ENCODE measurements around the gene MBP.

Gene MBP

GRCh38 chr18:77114415-77115191, 18.0 kb downstream of the MBP start:
- DNase-seq (ENCODE audit: low read depth), result peak; percentile 96

DNA sequence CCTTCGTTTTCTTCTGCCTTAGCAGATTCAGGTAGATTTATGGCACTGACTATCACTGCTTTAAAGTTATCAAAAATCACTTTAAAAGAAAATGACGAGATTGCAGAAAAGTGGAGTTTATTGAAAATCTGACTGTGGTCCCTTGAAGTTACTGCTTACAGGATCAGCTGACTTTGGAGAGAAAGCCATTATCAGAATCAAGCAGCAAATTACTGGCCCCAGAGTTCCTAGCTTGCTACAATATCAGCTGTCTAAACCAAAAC, 18.5 kb downstream of the MBP start:
- DNase-seq (ENCODE audit: low read depth), result no peak

GRCh38 chr18:77113361-77114151, 19.0 kb downstream of the MBP start:
- no peak for DNase-seq (ENCODE audit: low read depth)

GRCh38 chr18:77112747-77113092, 19.9 kb downstream of the MBP start:
- no peak for DNase-seq (ENCODE audit: low read depth)

- DNase-seq (ENCODE audit: low read depth), result no peak
These were observed 20.4 kb downstream of the MBP start for GRCh38 chr18:77111951-77112746.

GRCh38 chr18:77111449-77111848, 21.1 kb downstream of the MBP start:
- no peak for DNase-seq (ENCODE audit: low read depth)

DNA sequence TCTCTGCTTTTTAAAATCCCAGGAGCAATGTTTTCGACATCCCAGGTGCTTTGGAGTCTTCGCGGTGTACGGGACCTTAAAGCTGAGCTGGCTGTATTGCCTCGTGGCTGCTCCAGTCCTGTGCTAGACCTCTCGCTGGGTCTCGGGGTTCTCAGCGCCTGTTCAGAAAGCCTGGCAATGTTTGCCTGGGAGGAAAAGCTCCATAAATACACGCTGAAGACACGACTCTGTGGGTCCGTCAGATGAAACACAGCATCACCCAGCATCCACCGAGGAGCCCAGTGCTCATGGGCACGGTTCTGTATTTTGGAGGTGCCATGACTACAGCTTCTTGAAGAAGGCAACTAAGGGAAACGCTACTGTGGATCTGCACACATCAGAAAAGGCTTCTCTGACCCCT, 21.6 kb downstream of the MBP start:
- DNase-seq (ENCODE audit: low read depth), result no peak

DNA sequence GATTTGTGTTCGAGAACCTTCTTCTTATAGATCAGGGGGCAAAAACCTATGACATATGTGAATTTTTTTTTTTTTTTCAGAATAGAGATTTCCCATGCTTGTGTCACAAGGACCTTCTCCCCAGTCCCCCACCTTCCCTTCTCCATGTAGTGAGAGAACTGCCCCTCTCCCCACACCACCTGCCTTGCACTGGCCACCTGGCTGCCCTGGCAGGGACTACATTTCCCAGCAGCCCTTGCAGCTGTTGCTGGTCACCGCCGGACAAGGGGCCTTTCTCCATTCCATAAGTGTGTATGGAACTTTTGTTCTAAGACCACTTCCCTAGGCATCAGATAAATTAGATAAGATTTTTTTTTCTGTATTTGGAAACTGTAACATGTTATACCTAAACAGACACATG, 22.2 kb downstream of the MBP start:
- DNase-seq (ENCODE audit: low read depth), result no peak

- no peak for DNase-seq (ENCODE audit: low read depth)
These were observed 22.9 kb downstream of the MBP start for GRCh38 chr18:77109648-77110019.

DNA sequence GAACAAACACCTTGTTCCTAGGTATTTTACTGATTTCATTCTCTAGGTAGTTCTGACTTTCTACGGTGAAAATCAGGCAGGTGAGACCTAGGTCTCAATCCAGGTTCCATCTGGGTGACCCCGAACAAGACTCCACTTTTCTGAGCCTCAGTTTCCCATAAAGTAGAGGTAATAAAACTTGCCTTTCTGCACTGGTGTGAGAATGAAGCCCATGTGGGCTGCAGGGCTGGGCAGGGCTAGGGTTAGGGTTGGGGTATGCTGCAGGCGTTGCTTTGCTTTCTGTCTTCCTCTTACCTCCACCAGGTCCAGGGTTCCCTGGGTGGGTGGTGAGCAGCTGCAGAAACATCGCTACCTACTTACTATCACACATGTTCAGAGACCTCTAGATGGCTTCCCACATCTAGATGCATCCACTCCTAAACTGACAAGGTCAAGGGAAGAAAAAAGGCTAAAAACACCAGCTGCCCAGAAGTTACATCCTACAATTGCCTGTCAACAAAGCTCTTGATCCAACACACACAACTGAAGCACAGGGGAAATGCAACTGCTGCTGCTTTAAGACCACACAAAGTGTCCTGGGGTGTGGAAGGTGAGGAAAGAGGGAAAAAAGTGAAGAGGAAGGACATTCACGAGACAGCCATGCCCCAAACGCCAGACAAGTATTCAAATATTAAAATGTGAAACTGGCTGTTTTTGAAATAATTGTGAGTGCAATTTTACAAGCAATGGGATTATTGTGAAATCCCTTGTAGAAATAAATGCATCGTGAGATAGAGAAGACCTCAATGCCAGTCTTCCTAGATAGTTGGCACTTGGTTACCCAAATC, 23.5 kb downstream of the MBP start:
- DNase-seq (ENCODE audit: low read depth), result no peak

DNA sequence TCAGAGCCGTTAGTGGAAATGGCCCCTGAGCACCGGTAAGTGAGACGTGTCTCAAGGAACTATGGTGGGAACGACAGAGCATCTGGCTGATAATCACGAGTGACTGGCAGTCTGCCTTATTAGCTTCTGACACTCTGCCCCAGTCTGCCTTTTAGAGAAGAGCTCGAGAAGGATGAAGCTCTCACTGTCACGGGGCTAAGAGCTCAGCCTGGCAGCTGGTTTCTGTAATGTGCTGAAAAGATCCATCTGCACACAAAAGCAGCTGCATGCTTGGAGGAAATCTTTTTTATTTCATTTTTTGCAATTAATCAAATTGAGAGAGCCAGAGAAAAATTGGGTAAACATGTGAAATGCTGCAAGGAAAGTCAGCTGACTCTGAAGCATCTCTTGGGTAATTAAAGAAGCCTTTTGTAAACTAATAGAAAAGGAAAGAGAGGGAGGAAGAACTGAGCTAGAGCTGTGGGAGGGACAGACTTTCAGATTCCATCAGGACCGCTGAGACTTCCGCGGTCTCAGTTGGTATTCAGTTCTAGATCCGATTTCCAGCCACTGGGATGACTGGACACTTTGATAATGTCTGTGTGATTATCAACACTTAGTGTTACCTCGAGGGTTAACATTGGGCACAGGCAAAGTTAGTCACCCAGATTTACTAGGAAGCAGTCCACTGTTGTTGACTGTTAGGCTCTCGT, 24.4 kb downstream of the MBP start:
- DNase-seq (ENCODE audit: low read depth), result peak; percentile 88

GRCh38 chr18:77107292-77107691, 25.3 kb downstream of the MBP start:
- DNase-seq (ENCODE audit: low read depth), result no peak

DNA sequence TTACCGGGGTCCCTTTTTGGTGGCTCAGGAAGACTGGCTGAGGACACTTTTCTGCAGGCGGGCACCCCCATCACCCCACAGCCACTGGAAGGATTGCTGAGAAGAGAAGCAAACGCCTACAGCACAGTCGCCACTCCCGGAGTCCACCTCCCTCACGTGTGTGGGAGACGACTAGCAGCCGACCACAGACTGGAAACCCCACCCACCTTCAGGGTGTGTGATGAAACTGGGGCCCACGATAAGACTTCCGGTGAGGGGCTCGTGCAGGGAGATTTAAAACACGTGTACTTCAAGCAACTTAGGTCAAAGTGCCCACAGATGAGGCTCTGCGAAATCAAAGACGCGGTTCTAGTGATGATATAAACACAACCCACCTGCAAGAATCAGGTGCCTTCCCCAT, 26.3 kb downstream of the MBP start:
- no peak for DNase-seq (ENCODE audit: low read depth)

- no peak for DNase-seq (ENCODE audit: low read depth)
These were observed 26.9 kb downstream of the MBP start for GRCh38 chr18:77105680-77106079.

- DNase-seq (ENCODE audit: low read depth), result no peak
These were observed 27.6 kb downstream of the MBP start for GRCh38 chr18:77105028-77105427.

- DNase-seq (ENCODE audit: low read depth), result no peak
These were observed 28.5 kb downstream of the MBP start for GRCh38 chr18:77103991-77104531.

DNA sequence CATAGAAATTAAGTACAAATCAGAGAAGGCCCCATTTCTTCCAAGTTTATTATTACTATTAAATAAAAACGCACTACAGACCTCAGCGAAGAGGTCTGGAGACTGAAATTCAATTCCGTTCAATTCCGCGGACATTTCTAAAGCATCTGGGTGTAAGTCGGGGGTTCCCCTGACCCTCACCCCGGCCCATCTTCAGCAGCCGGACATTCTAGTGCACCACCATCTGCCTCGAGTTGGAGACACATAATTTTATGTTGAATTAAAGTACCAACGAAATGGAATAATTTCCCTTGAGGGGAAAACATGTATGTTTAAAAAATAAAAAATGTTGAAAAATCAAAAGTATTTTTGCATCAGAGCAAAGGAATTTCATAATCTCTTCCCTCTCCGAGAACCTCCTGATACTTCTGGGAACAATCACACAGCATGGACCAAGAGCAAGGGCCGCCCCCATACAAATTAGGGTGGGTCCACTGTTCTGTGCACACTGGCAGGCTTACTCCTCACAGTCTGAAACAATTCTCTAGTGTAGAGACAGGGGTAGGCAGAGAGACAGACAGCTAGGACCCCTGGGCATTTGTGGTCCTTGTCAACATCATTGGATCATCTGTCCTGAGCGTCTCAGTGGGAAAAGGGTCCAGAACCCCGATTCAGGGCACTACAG, 29.3 kb downstream of the MBP start:
- no peak for DNase-seq (ENCODE audit: low read depth)

GRCh38 chr18:77102259-77103040, 30.1 kb downstream of the MBP start:
- DNase-seq (ENCODE audit: low read depth), result peak; percentile 64

DNA sequence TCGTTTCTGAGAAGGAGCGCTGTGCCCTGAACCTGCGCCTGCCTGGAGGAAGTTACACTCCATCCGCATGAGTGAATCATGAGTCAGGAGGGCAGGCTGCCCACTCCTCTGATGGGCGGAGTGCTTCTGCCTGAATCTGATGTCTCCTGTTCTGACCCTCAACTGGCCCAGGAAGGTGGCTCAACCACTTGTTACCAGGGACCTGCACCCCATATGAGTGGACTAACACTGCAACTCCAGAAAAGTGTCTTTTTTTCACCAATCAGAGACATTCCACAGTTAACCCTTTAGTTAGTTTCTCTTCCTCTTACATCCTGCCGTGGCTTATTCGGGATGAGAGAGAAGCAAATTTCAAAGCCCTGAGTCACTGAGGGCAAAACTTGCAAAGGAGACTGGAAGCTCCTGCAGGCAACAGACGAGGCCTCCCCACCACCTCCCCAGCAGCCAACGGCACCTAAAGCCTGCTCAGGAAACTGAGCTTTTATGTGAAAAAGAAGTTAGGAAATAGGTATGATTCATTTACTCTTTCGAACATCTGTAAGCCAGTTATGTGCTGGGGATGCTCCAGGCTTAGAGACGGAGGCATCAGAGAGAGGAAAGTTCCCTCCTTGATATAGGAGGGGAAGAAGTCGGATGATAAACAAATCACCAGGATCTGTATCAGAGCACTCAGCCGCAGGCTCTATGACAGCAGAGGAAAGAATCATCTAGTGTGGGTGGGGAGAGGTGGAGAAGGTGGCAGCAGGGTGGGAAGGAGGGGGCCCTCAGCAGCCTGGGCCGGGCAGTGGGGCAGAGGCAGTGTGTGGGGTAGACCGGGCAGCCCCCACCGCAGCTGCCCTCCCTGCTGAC, 30.9 kb downstream of the MBP start:
- DNase-seq (ENCODE audit: low read depth), result peak; percentile 92

Data from GM04503 (cell line).